ENCODE data around the gene BTNL8. TPM values are rescaled to one million over a fixed set of nuclear protein-coding genes. Genes with fewer than 3 reads are reported as not detected.

BTNL8 gene
- total and polyA plus RNA-seq, 2 donors (not counting 3 experiments of a cell fraction or from before 2014, with no cell fraction given): not detected

GRCh38 chr5:180870276-180871068 is 28.5 kb upstream of the BTNL8 start:
- DNase-seq (ENCODE audit: low read depth, low spot score) (no peak), FAIRE-seq (no peak)
- Histone ChIP-seq H3K27ac (ENCODE audit: insufficient read depth, low read depth, low read length) (no peak overlapping the region), H3K9me1 (replicated peaks; ENCODE audit: control insufficient read depth, extremely low read depth, insufficient read depth, low read length) (no peaks in the 10 kb centered on the region), H3K79me2 (ENCODE audit: control insufficient read depth, insufficient read depth, low read length) (no peaks in the 10 kb centered on the region), H2AFZ (ENCODE audit: low read depth, low read length) (no peak overlapping the region), H3K4me2 (ENCODE audit: insufficient read depth, low read length) (no peak overlapping the region), H4K20me1 (replicated peaks; ENCODE audit: control insufficient read depth, extremely low read depth, insufficient read depth, low read length) (no peaks in the 10 kb centered on the region), H3K9me3 (replicated peaks; ENCODE audit: control insufficient read depth, insufficient read depth, low read length) (no peaks in the 10 kb centered on the region), H3K9ac (replicated peaks; ENCODE audit: extremely low read depth, insufficient read depth, low read length) (no peak overlapping the region), H3K36me3 (ENCODE audit: control insufficient read depth in 2 of 2, extremely low read depth in 1 of 2, insufficient read depth in 2 of 2, low read length in 2 of 2) (no peaks in the 10 kb centered on the region), H3K4me3 (replicated peaks in 1 of 3; ENCODE audit: insufficient read depth in 1 of 3, low read depth in 1 of 3, low read length in 3 of 3) (no peak overlapping the region), H3K4me1 (ENCODE audit: control insufficient read depth, extremely low read depth, insufficient read depth, low read length) (peaks cover 4% of the 10 kb centered on the region), H3K27me3 (ENCODE audit: control insufficient read depth in 2 of 2, insufficient read depth in 2 of 2, low read length in 2 of 2) (peaks cover 2 to 7% of the 10 kb centered on the region in 2 experiments)
- POLR2A ChIA-PET: no interaction called here
- dilution Hi-C loops (cut with MboI; ENCODE audit: extremely low pct_ligation_motif_present, low sequenced_read_pairs) (no loop called here), intact Hi-C loops (cut with micrococcal nuclease) (no loop called here)
- TF ChIP-seq, protein P1, sequence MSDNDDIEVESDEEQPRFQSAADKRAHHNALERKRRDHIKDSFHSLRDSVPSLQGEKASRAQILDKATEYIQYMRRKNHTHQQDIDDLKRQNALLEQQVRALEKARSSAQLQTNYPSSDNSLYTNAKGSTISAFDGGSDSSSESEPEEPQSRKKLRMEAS (IDR thresholded peaks at IDR 0.05; ENCODE audit: insufficient read depth, insufficient read length): no peak
- TF ChIP-seq GATA2 (IDR thresholded peaks at IDR 0.05; ENCODE audit: insufficient read depth, insufficient read length, low read depth, low read length) (no peak), POLR2AphosphoS5 (IDR thresholded peaks at IDR 0.05; ENCODE audit: insufficient read depth, low read depth, low read length) (no peak), FOS (IDR thresholded peaks at IDR 0.05; ENCODE audit: borderline replicate concordance, insufficient read depth, low read length) (no peak), POLR2A (IDR thresholded peaks at IDR 0.05; ENCODE audit: low read depth, low read length) (no peak), MYC (IDR thresholded peaks at IDR 0.05; ENCODE audit: low read depth, low read length) (no peak), JUN (IDR thresholded peaks at IDR 0.05; ENCODE audit: borderline replicate concordance, insufficient read depth, insufficient read length, low read depth) (no peak), EZH2 (IDR thresholded peaks at IDR 0.05; ENCODE audit: borderline replicate concordance, low read depth, low read length, severe bottlenecking) (no peak)
- TF ChIP-seq, protein P2, sequence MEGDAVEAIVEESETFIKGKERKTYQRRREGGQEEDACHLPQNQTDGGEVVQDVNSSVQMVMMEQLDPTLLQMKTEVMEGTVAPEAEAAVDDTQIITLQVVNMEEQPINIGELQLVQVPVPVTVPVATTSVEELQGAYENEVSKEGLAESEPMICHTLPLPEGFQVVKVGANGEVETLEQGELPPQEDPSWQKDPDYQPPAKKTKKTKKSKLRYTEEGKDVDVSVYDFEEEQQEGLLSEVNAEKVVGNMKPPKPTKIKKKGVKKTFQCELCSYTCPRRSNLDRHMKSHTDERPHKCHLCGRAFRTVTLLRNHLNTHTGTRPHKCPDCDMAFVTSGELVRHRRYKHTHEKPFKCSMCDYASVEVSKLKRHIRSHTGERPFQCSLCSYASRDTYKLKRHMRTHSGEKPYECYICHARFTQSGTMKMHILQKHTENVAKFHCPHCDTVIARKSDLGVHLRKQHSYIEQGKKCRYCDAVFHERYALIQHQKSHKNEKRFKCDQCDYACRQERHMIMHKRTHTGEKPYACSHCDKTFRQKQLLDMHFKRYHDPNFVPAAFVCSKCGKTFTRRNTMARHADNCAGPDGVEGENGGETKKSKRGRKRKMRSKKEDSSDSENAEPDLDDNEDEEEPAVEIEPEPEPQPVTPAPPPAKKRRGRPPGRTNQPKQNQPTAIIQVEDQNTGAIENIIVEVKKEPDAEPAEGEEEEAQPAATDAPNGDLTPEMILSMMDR (IDR thresholded peaks at IDR 0.05; ENCODE audit: extremely low read depth in 1 of 2, insufficient read depth in 1 of 2, low read depth in 1 of 2, low read length in 2 of 2): no peak
- BruUV-seq (replicated peaks): no TSS peak
- CTCF ChIA-PET: interaction anchor here (1.8 to 2.5 kb wide), 3 partner anchors 60 to 229 kb away, joined by 11 to 53 read pairs (median 14); no protein-coding TSS in a partner anchor
